Erythroblast (primary cell): Measurements from ENCODE around the gene SNRNP70.

ENCODE experiments used
- GATA1 ChIP-seq: IDR thresholded peaks from 2 replicates; pipeline ENCODE4 v1.6.1; 2011; ENCODE audit warnings: low read depth, mild to moderate bottlenecking, control low read depth, low read length, moderate library complexity
- POLR2A ChIP-seq: IDR thresholded peaks from 2 replicates; pipeline ENCODE4 v1.6.1; 2011; ENCODE audit warnings: mild to moderate bottlenecking, low read length

DNA sequence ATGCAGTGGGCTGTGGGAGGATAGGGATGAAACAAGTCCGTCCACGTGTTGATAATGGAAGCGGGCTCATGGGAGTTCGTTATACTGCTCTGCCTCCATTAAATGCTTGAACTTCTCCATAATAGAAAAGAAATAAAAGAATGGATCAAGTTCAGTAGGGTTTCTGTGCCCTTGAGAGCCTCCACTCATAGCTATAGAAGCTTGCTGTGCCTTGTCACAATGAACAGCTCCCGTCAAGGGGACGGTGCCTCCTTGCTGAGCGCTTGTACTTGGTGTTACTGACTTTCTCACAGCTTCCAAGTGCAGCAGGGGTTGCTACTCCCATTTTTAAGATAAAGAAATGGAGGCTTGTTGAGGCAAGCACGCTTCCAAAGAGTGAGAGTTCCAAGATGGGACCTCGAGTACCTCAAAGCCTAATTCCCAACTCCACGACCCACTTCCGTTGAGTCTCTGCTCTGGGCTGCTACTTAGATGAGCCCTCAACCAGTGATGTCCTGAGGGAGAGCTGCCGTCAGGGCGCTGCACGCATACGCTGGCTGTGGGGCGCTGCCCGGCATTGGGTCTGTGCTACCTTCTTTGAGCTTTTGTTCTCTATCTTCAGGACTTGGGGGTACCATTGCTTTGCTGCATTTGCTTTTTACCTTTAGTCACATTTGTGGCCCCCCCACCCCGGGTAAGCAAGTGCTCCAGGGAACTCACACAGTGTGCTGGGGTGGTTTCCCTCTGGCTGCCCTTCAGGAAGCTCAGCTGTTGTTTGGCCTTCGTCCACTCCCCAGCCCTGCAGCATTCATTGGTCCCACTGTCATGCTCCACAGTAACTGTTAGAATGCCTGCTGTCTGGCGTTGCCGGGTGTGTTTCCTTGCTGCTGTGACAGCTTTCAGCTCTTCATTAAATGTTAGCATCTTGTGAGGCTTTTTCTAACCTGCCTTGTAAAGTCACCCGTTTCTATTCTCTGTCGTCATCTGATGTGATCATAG is 9.5 kb downstream of the SNRNP70 start:
- no peak for TF ChIP-seq POLR2A
- no peak for TF ChIP-seq GATA1
